Measurements from ENCODE around the gene ANXA6.

GRCh38 chr5:151077967-151078366, 79.6 kb downstream of the ANXA6 start:
- no peak for TF ChIP-seq CTCF (IDR thresholded peaks at IDR 0.05; ENCODE audit: low read depth, low read length)
- TF ChIP-seq EZH2phosphoT487 (IDR thresholded peaks at IDR 0.05; ENCODE audit: low read depth) = no peak

Measured in OCI-LY3 (cell line).